HG02852 (cell line): Measurements from ENCODE around the gene TMEM19.

ENCODE experiments used
- ATAC-seq: cut with Tn5 transposase; IDR thresholded peaks from one replicate; pipeline ENCODE4 v1.9.1; 2021; ENCODE audit warnings: mild to moderate bottlenecking, moderate library complexity; ENCODE audit not compliant: unreplicated experiment

The TMEM19 gene

GRCh38 chr12:71708658-71709057 lies 22.8 kb downstream of the TMEM19 start:
- no peak for ATAC-seq

- ATAC-seq, result no peak
These were observed 24.6 kb downstream of the TMEM19 start for GRCh38 chr12:71710276-71711125.

GRCh38 chr12:71718611-71719010 lies 32.7 kb downstream of the TMEM19 start:
- ATAC-seq, result no peak

GRCh38 chr12:71719647-71720370 lies 33.9 kb downstream of the TMEM19 start:
- ATAC-seq, result no peak

- no peak for ATAC-seq
These were observed 36.1 kb downstream of the TMEM19 start for GRCh38 chr12:71721783-71722505.

GRCh38 chr12:71725011-71725410 lies 39.1 kb downstream of the TMEM19 start:
- no peak for ATAC-seq

GRCh38 chr12:71726548-71726947 lies 40.7 kb downstream of the TMEM19 start:
- ATAC-seq, result no peak

GRCh38 chr12:71727958-71728357 lies 42.1 kb downstream of the TMEM19 start:
- no peak for ATAC-seq

GRCh38 chr12:71730936-71731335 lies 45.1 kb downstream of the TMEM19 start:
- ATAC-seq, result no peak

- no peak for ATAC-seq
These were observed 45.8 kb downstream of the TMEM19 start for GRCh38 chr12:71731439-71732356.

GRCh38 chr12:71732357-71732712 lies 46.5 kb downstream of the TMEM19 start:
- no peak for ATAC-seq

- ATAC-seq, result no peak
These were observed 51.3 kb downstream of the TMEM19 start for GRCh38 chr12:71737197-71737596.

GRCh38 chr12:71742998-71743397 lies 57.1 kb downstream of the TMEM19 start:
- no peak for ATAC-seq

- ATAC-seq, result no peak
These were observed 58.8 kb downstream of the TMEM19 start for GRCh38 chr12:71744522-71745300.

- ATAC-seq, result peak; percentile 89
These were observed 61.2 kb downstream of the TMEM19 start for GRCh38 chr12:71746974-71747611.

- ATAC-seq, result no peak
These were observed 62.4 kb downstream of the TMEM19 start for GRCh38 chr12:71748081-71748850.

- ATAC-seq, result no peak
These were observed 63.8 kb downstream of the TMEM19 start for GRCh38 chr12:71749666-71750065.

GRCh38 chr12:71752891-71753290 lies 67.0 kb downstream of the TMEM19 start:
- no peak for ATAC-seq
